Endothelial cell of umbilical vein (primary cell): ENCODE results near the gene HYAL2. TPM values are rescaled to one million over a fixed set of nuclear protein-coding genes. Genes with fewer than 3 reads are reported as not detected.

ENCODE experiments used
- BruUV-seq: library from RNA; stranded (reverse); fragments of 400-500 nt; replicated peaks from 2 replicates; lab custom pipeline; 2021; lab: Mats Ljungman, UMichigan
- CTCF ChIA-PET: fragments of 300-600, 350-600 bp; sonication (Branson Sonifier 250); formaldehyde crosslinking; loops from one replicate; lab custom pipeline; 2021; ENCODE audit warnings: antibody characterized with exemption, inconsistent platforms; lab: Charles Lee
- POLR2A ChIA-PET: fragments of 300-600, 350-600 bp; sonication (Branson Sonifier 250); formaldehyde crosslinking; loops from one replicate; lab custom pipeline; 2021; ENCODE audit warnings: antibody characterized with exemption, inconsistent platforms; lab: Charles Lee
- DNase-seq: peaks from one replicate; pipeline ENCODE4 v3.0.0-alpha.2; 2011; ENCODE audit warnings: low read depth, low spot score
- FAIRE-seq: peaks from 2 replicates; lab custom pipeline; 2011; peaks lifted over from hg19 to GRCh38; lab: Jason Lieb, UNC
- H2AFZ ChIP-seq: 2 replicates; pipeline ENCODE4 v1.6.0; 2012; ENCODE audit warnings: low read depth, low read length, control low read depth, inconsistent platforms
- H3K27ac ChIP-seq: 2 replicates; pipeline ENCODE4 v1.5.1; 2011; ENCODE audit warnings: low read depth, mild to moderate bottlenecking, control low read depth, low read length, moderate library complexity; ENCODE audit not compliant: insufficient read depth
- H3K27me3 ChIP-seq, 2 experiments: 2 replicates each; pipeline versions ENCODE4 v1.6.0 to v1.6.1; 2011; ENCODE audit warnings: low read length in 2 of 2, mixed read lengths in 1 of 2; ENCODE audit not compliant: control insufficient read depth in 2 of 2, insufficient read depth in 2 of 2
- H3K36me3 ChIP-seq, 2 experiments: 2 replicates in 1 of 2; 3 replicates in 1 of 2; pipeline ENCODE4 v1.5.1; 2011; ENCODE audit warnings: low read length in 2 of 2, mild to moderate bottlenecking in 1 of 2, moderate library complexity in 1 of 2; ENCODE audit not compliant: control insufficient read depth in 2 of 2, insufficient read depth in 2 of 2; ENCODE audit errors: extremely low read depth in 1 of 2
- H3K4me1 ChIP-seq: 3 replicates; pipeline ENCODE4 v1.5.1; 2011; ENCODE audit warnings: mild to moderate bottlenecking, low read length; ENCODE audit not compliant: control insufficient read depth, insufficient read depth; ENCODE audit errors: extremely low read depth
- H3K4me2 ChIP-seq: 2 replicates; pipeline ENCODE4 v1.6.1; 2011; ENCODE audit warnings: low read length, control low read depth, mixed read lengths; ENCODE audit not compliant: insufficient read depth
- H3K4me3 ChIP-seq, 3 experiments: fragments of 200-600 bp in 1 of 3; sonication (generic), shearing (Covaris generic) in 1 of 3; replicated peaks in 1 of 3; 2 replicates each; pipeline ENCODE4 v1.5.1; 2011 to 2016; ENCODE audit warnings: control low read depth in 3 of 3, low read length in 3 of 3, mild to moderate bottlenecking in 2 of 3, inconsistent platforms in 1 of 3, low read depth in 1 of 3, moderate library complexity in 1 of 3; ENCODE audit not compliant: insufficient read depth in 1 of 3
- H3K79me2 ChIP-seq: 2 replicates; pipeline ENCODE4 v1.6.0; 2012; ENCODE audit warnings: low read length, inconsistent platforms; ENCODE audit not compliant: control insufficient read depth, insufficient read depth
- H3K9ac ChIP-seq: replicated peaks from 2 replicates; pipeline ENCODE3; 2011; ENCODE audit warnings: low read length, control low read depth; ENCODE audit not compliant: insufficient read depth; ENCODE audit errors: extremely low read depth
- H3K9me1 ChIP-seq: replicated peaks from 3 replicates; pipeline ENCODE4 v1.6.0; 2011; ENCODE audit warnings: mild to moderate bottlenecking, low read length; ENCODE audit not compliant: control insufficient read depth, insufficient read depth; ENCODE audit errors: extremely low read depth
- H3K9me3 ChIP-seq: replicated peaks from 2 replicates; pipeline ENCODE4 v1.5.1; 2012; ENCODE audit warnings: low read length, inconsistent platforms; ENCODE audit not compliant: control insufficient read depth, insufficient read depth
- H4K20me1 ChIP-seq: replicated peaks from 2 replicates; pipeline ENCODE3; 2011; ENCODE audit warnings: mild to moderate bottlenecking, low read length; ENCODE audit not compliant: control insufficient read depth, insufficient read depth; ENCODE audit errors: extremely low read depth
- EZH2 ChIP-seq: IDR thresholded peaks from 2 replicates; pipeline ENCODE4 v1.6.1; 2012; ENCODE audit warnings: borderline replicate concordance, low read depth, mild to moderate bottlenecking, moderate library complexity, low read length, inconsistent platforms; ENCODE audit not compliant: severe bottlenecking
- FOS ChIP-seq: IDR thresholded peaks from 2 replicates; pipeline ENCODE4 v1.6.1; 2011; ENCODE audit warnings: mild to moderate bottlenecking, low read length, moderate library complexity, borderline replicate concordance; ENCODE audit not compliant: insufficient read depth
- GATA2 ChIP-seq: IDR thresholded peaks from 2 replicates; pipeline ENCODE4 v1.7.0; 2011; ENCODE audit warnings: low read depth, mild to moderate bottlenecking, moderate library complexity, mixed read lengths, low read length; ENCODE audit not compliant: insufficient read length, insufficient read depth
- JUN ChIP-seq: IDR thresholded peaks from 2 replicates; pipeline ENCODE4 v1.6.1; 2011; ENCODE audit warnings: borderline replicate concordance, low read depth; ENCODE audit not compliant: insufficient read length, insufficient read depth
- MYC ChIP-seq: IDR thresholded peaks from one replicate; pipeline ENCODE4 v1.6.1; 2011; ENCODE audit warnings: mild to moderate bottlenecking, low read depth, low read length
- POLR2A ChIP-seq: IDR thresholded peaks from 2 replicates; pipeline ENCODE4 v1.6.1; 2012; ENCODE audit warnings: low read depth, mild to moderate bottlenecking, control low read depth, low read length
- POLR2AphosphoS5 ChIP-seq: IDR thresholded peaks from 2 replicates; pipeline ENCODE4 v1.6.1; 2012; ENCODE audit warnings: low read depth, mild to moderate bottlenecking, control low read depth, low read length, moderate library complexity; ENCODE audit not compliant: insufficient read depth
- dilution Hi-C: fragments of 300-500 bp; cut with MboI; formaldehyde crosslinking; loops from one replicate; pipeline ENCODE4 v1.15.0; 2019; ENCODE audit warnings: low sequenced_read_pairs; ENCODE audit not compliant: extremely low pct_ligation_motif_present
- intact Hi-C: fragments of 100-400 bp; cut with micrococcal nuclease; formaldehyde crosslinking; loops from one replicate; pipeline ENCODE4 v1.10.0; 2022
- polyA plus RNA-seq, 4 experiments: library from polyadenylated mRNA; depleted of rRNA in 3 of 4; stranded (reverse) in 3 of 4; unstranded in 1 of 4; fragments of >200 nt; gene quantifications; 2 replicates each; pipeline versions ENCODE4 v1.2.1 to v1.2.3, GENCODE V29; 2011 to 2012; ENCODE audit warnings: missing spikeins in 1 of 4
- total RNA-seq: library from RNA; stranded (reverse); gene quantifications from 2 replicates; pipeline ENCODE4 v1.2.3, GENCODE V29; 2021
- TF ChIP-seq, protein P1 (sequence below): IDR thresholded peaks from 2 replicates; pipeline ENCODE4 v1.6.1; 2011; ENCODE audit not compliant: insufficient read depth, insufficient read length
- TF ChIP-seq, protein P2 (sequence below), 2 donors: IDR thresholded peaks; 1 replicate in 1 of 2; 2 replicates in 1 of 2; pipeline ENCODE4 v1.5.1; 2011; ENCODE audit warnings: low read length in 2 of 2, mild to moderate bottlenecking in 2 of 2, moderate library complexity in 2 of 2, control low read depth in 1 of 2, inconsistent platforms in 1 of 2, low read depth in 1 of 2; ENCODE audit not compliant: insufficient read depth in 1 of 2; ENCODE audit errors: extremely low read depth in 1 of 2

Gene HYAL2
- total and polyA plus RNA-seq, 2 donors (not counting 3 experiments of a cell fraction or from before 2014, with no cell fraction given), result 266 to 970 TPM

DNA sequence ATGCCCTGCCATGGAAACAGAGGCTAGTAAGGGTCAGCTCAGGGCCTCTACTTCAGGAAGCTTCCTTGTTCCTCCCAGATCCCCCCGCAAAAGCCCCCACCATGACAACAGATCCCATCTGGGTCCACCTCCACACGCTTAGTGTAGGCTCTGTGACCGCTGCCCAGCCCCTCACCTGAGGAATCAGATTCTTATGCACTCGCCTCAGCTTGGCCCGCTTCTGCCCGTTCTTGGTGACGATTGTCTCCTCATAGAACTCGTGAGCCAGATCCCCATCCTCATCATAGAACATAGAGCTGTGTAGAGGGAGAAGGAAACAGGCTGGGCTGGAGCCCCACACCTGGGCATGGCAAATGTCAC, 3.6 kb upstream of the HYAL2 start:
- POLR2A ChIA-PET, result no interaction called here
- no peak for DNase-seq
- Histone ChIP-seq H2AFZ (no peak overlapping the region), H3K9ac (no peak overlapping the region), H3K4me1 (peaks cover 32% of the 10 kb centered on the region), H3K4me3 (no peak overlapping the region), H4K20me1 (no peaks in the 10 kb centered on the region), H3K27ac (no peak overlapping the region), H3K9me1 (no peaks in the 10 kb centered on the region), H3K36me3 (peaks cover 15 to 29% of the 10 kb centered on the region in 2 experiments), H3K79me2 (peaks cover 20% of the 10 kb centered on the region), H3K9me3 (no peaks in the 10 kb centered on the region), H3K4me2 (no peak overlapping the region), H3K27me3 (no peaks in the 10 kb centered on the region)
- CTCF ChIA-PET, result no interaction called here
- intact Hi-C loops (no loop called here), dilution Hi-C loops (no loop called here)
- FAIRE-seq, result no peak
- BruUV-seq, result no TSS peak
- TF ChIP-seq JUN (no peak), POLR2A (no peak), MYC (no peak), EZH2 (no peak), POLR2AphosphoS5 (no peak), GATA2 (no peak), FOS (no peak)
- TF ChIP-seq, protein P1, sequence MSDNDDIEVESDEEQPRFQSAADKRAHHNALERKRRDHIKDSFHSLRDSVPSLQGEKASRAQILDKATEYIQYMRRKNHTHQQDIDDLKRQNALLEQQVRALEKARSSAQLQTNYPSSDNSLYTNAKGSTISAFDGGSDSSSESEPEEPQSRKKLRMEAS, result no peak
- TF ChIP-seq, protein P2, sequence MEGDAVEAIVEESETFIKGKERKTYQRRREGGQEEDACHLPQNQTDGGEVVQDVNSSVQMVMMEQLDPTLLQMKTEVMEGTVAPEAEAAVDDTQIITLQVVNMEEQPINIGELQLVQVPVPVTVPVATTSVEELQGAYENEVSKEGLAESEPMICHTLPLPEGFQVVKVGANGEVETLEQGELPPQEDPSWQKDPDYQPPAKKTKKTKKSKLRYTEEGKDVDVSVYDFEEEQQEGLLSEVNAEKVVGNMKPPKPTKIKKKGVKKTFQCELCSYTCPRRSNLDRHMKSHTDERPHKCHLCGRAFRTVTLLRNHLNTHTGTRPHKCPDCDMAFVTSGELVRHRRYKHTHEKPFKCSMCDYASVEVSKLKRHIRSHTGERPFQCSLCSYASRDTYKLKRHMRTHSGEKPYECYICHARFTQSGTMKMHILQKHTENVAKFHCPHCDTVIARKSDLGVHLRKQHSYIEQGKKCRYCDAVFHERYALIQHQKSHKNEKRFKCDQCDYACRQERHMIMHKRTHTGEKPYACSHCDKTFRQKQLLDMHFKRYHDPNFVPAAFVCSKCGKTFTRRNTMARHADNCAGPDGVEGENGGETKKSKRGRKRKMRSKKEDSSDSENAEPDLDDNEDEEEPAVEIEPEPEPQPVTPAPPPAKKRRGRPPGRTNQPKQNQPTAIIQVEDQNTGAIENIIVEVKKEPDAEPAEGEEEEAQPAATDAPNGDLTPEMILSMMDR (IDR thresholded peaks at IDR 0.05; ENCODE audit: extremely low read depth in 1 of 2, insufficient read depth in 1 of 2, low read depth in 1 of 2, low read length in 2 of 2), result no peak
